ENCODE data around the gene UTP18.
"Not testable (repeated sequence)": the region's sequence is repeated elsewhere in the genome, so short reads cannot be mapped to it uniquely, and the experiment has no call there.

Gene UTP18

GRCh38 chr17:51258756-51259563 is 1.4 kb upstream of the UTP18 start:
- H3K4me3 ChIP-seq (ENCODE audit: low read depth, low read length) = peak overlapping the region; percentile 88
- DNase-seq (ENCODE audit: low read depth) = no peak
- TF ChIP-seq CTCF (IDR thresholded peaks at IDR 0.05; ENCODE audit: low read depth, low read length, missing control alignments) = no peak

GRCh38 chr17:51259564-51260236 is 646 bp upstream of the UTP18 start, which contains the start of gene MBTD1:
Gene MBTD1 (minus strand): TSS chr17:51260049. CDS start chr17:51225161, 34,888 bp downstream.
- peak within 1 kb of the TSS; percentile 88 for H3K4me3 ChIP-seq (ENCODE audit: low read depth, low read length)
- TF ChIP-seq CTCF (IDR thresholded peaks at IDR 0.05; ENCODE audit: low read depth, low read length, missing control alignments) = no peak
- peak; percentile 94 for DNase-seq (ENCODE audit: low read depth)

- no peak for DNase-seq (ENCODE audit: low read depth)
- H3K4me3 ChIP-seq (ENCODE audit: low read depth, low read length) = peak overlapping the region; percentile 88
- no peak for TF ChIP-seq CTCF (IDR thresholded peaks at IDR 0.05; ENCODE audit: low read depth, low read length, missing control alignments)
Observed at GRCh38 chr17:51261024-51261963, 948 bp downstream of the UTP18 start.

GRCh38 chr17:51263006-51263405 is 2.7 kb downstream of the UTP18 start:
- no peak overlapping the region for H3K4me3 ChIP-seq (ENCODE audit: low read depth, low read length)
- no peak for DNase-seq (ENCODE audit: low read depth)
- TF ChIP-seq CTCF (IDR thresholded peaks at IDR 0.05; ENCODE audit: low read depth, low read length, missing control alignments) = no peak

- not testable (repeated sequence) for DNase-seq (ENCODE audit: low read depth); H3K4me3 ChIP-seq (ENCODE audit: low read depth, low read length)
Observed at GRCh38 chr17:51264466-51264865, 4.1 kb downstream of the UTP18 start.

GRCh38 chr17:51269991-51270390 is 9.6 kb downstream of the UTP18 start:
- no peak overlapping the region for H3K4me3 ChIP-seq (ENCODE audit: low read depth, low read length)
- DNase-seq (ENCODE audit: low read depth) = no peak
- no peak for TF ChIP-seq CTCF (IDR thresholded peaks at IDR 0.05; ENCODE audit: low read depth, low read length, missing control alignments)

- TF ChIP-seq CTCF (IDR thresholded peaks at IDR 0.05; ENCODE audit: low read depth, low read length, missing control alignments) = no peak
- no peak overlapping the region for H3K4me3 ChIP-seq (ENCODE audit: low read depth, low read length)
- DNase-seq (ENCODE audit: low read depth) = no peak
Observed at GRCh38 chr17:51270636-51271035, 10.3 kb downstream of the UTP18 start.

Data from GM12864 (cell line).